ENCODE data around the gene PI4KB. TPM values are rescaled to one million over a fixed set of nuclear protein-coding genes. Genes with fewer than 3 reads are reported as not detected.

Gene PI4KB
- total RNA-seq, 4 donors from 2014 or later = 45.4 to 55.3 (median 49.4) TPM

DNA sequence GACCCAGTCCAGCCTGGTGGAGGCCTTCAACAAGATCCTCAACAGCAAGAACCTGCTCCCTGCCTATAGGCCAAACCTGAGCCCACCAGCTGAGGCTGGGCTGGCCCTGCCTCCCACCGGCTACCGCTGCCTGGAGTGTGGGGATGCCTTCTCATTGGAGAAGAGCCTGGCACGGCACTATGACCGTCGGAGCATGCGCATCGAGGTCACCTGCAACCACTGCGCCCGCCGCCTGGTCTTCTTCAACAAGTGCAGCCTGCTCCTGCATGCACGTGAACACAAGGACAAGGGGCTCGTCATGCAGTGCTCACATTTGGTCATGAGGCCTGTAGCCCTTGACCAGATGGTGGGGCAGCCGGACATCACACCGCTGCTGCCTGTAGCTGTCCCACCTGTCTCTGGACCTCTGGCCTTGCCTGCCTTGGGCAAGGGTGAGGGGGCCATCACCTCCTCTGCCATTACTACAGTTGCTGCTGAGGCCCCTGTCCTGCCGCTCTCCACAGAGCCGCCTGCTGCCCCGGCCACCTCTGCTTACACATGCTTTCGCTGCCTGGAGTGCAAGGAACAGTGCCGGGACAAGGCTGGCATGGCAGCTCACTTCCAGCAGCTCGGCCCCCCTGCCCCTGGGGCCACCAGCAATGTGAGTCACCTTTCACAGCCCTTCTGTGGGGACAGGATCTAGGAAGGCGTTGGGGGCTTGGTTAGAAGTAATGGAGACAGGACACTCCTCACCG is 39.3 kb downstream of the PI4KB start:
- H3K4me3 ChIP-seq (ENCODE audit: low read depth, poor library complexity, severe bottlenecking) = no peak overlapping the region
- TF ChIP-seq POLR2A (IDR thresholded peaks at IDR 0.05) = no peak
- TF ChIP-seq, protein P1, sequence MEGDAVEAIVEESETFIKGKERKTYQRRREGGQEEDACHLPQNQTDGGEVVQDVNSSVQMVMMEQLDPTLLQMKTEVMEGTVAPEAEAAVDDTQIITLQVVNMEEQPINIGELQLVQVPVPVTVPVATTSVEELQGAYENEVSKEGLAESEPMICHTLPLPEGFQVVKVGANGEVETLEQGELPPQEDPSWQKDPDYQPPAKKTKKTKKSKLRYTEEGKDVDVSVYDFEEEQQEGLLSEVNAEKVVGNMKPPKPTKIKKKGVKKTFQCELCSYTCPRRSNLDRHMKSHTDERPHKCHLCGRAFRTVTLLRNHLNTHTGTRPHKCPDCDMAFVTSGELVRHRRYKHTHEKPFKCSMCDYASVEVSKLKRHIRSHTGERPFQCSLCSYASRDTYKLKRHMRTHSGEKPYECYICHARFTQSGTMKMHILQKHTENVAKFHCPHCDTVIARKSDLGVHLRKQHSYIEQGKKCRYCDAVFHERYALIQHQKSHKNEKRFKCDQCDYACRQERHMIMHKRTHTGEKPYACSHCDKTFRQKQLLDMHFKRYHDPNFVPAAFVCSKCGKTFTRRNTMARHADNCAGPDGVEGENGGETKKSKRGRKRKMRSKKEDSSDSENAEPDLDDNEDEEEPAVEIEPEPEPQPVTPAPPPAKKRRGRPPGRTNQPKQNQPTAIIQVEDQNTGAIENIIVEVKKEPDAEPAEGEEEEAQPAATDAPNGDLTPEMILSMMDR (IDR thresholded peaks at IDR 0.05) = no peak
- no peak for DNase-seq (ENCODE audit: low spot score in 2 of 2)
- intact Hi-C loops (cut with DNase I; ENCODE audit: low total_unique reads) = no loop called here
- 91 to 94% methylated on average over 22 of the region's 22 CpGs for WGBS, 2 donors

DNA sequence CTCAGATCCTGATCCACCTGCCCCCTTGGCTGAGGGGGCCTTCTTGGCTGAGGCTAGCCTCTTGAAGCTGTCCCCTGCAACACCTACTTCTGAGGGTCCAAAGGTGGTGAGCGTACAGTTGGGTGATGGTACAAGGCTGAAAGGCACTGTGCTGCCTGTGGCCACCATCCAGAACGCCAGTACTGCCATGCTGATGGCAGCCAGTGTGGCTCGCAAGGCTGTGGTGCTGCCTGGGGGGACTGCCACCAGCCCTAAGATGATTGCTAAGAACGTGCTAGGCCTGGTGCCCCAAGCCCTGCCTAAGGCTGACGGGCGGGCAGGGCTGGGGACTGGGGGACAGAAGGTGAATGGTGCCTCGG is 39.9 kb downstream of the PI4KB start:
- intact Hi-C loops (cut with DNase I; ENCODE audit: low total_unique reads) = no loop called here
- no peak for DNase-seq (ENCODE audit: low spot score in 2 of 2)
- no peak overlapping the region for H3K4me3 ChIP-seq (ENCODE audit: low read depth, poor library complexity, severe bottlenecking)
- no peak for TF ChIP-seq POLR2A (IDR thresholded peaks at IDR 0.05)
- TF ChIP-seq, protein P1 (IDR thresholded peaks at IDR 0.05) = no peak
- 76 to 93% methylated on average over 7 of the region's 7 CpGs for WGBS, 2 donors

DNA sequence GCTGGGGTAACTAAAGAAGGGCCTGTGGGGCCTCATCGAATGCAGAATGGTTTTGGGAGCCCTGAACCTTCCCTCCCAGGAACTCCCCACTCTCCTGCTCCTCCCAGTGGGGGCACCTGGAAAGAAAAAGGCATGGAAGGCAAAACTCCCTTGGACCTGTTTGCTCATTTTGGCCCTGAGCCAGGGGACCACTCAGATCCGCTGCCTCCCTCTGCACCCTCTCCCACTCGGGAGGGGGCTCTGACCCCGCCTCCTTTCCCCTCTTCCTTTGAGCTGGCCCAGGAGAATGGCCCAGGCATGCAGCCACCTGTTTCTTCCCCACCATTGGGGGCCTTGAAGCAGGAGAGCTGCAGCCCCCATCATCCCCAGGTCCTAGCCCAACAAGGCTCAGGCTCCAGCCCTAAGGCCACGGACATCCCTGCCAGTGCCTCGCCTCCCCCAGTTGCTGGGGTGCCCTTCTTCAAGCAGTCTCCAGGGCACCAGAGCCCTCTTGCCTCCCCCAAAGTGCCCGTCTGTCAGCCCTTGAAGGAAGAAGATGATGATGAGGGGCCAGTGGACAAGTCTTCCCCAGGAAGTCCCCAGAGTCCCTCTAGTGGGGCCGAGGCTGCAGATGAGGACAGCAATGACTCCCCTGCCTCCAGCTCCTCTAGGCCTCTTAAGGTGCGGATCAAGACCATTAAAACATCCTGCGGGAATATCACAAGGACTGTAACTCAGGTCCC is 40.4 kb downstream of the PI4KB start:
- no peak for DNase-seq (ENCODE audit: low spot score in 2 of 2)
- no peak for TF ChIP-seq POLR2A (IDR thresholded peaks at IDR 0.05)
- TF ChIP-seq, protein P1 (IDR thresholded peaks at IDR 0.05) = no peak
- H3K4me3 ChIP-seq (ENCODE audit: low read depth, poor library complexity, severe bottlenecking) = no peak overlapping the region
- WGBS, 2 donors = 79 to 90% methylated on average over 10 of the region's 10 CpGs
- intact Hi-C loops (cut with DNase I; ENCODE audit: low total_unique reads) = no loop called here

DNA sequence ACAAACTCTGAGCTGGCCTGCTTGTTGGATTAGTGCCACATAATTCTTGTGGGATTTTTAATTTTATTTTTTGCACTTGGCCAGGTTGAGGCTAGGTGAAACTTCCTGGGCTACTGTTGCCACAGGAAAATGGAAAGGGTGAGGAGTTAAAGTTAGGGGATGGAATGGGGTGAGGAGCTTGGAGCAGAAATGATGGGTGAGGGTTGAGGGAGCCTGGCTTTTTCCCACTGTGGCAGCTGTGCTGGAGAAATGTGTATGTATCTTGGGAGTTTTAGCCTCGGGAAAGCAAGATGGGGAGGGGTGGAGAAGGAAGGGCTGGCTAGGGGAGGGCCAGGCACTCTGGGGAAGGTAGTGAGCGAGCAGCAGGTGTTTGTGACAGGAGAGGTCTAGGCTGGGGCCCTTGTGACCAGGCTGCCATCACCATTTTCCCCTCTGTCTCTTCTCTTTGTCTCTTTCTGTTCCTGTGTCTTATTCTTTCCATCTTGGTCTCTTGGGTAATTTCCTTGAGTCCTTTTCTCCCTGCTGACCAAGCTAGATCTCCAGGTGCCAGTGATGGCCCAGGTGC is 43.1 kb downstream of the PI4KB start:
- WGBS, 2 donors = 41 to 47% methylated on average over 2 of the region's 2 CpGs
- intact Hi-C loops (cut with DNase I; ENCODE audit: low total_unique reads) = no loop called here
- peak in 1 of 2 donors; percentile 84 for DNase-seq (ENCODE audit: low spot score in 2 of 2)
- H3K4me3 ChIP-seq (ENCODE audit: low read depth, poor library complexity, severe bottlenecking) = no peak overlapping the region
- TF ChIP-seq, protein P1 (IDR thresholded peaks at IDR 0.05) = no peak
- TF ChIP-seq POLR2A (IDR thresholded peaks at IDR 0.05) = no peak

DNA sequence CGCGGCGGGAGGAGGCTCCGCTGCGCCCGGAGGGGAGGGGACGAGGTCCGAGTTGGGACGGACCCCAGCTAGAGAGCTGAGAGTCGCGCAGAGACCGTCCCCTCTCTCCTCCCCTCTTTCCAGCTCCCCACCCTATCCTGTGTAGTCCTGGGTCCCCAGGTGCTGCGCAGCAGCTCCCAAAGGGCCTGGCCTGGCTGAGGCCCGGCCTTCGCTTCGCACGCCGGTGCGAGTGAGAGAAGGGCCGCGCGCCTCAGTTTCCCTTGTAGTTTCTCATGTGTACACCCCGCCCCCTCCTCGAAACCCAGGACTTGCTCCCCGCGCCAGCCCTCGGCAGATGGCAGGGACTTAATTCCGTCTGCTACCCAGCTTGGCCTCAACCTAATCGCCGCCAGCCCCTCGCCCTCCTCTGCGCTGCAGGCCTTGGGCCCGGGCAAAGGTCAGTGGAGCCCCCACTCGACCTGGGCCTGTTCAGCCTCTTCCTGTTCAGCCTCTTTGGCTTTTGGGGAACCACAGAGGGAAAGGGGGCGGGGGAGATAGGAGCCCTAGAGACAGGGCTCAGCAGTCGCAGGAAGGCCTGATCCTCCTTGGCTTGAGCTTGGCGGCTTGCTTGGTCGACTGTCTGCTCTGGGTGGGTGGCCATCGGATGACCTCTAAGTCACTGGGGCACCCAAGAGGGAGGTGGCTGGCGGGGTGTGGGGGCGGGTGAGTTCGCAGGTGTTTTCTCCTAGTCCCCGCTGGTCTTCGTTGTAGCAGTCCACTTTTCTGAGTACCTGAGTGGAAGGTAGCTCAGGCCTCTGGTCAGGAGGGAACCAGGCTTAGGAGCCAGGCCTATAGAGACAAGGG is 44.1 kb downstream of the PI4KB start:
- WGBS, 2 donors = 8% methylated on average over 29 to 38 of the region's 44 CpGs
- peak overlapping the region; percentile 77 for H3K4me3 ChIP-seq (ENCODE audit: low read depth, poor library complexity, severe bottlenecking)
- intact Hi-C loops (cut with DNase I; ENCODE audit: low total_unique reads) = no loop called here
- peak; percentile 42 to 88 for DNase-seq (ENCODE audit: low spot score in 2 of 2)
- TF ChIP-seq POLR2A (IDR thresholded peaks at IDR 0.05) = no peak
- TF ChIP-seq, protein P1 (IDR thresholded peaks at IDR 0.05) = no peak

Measured in lower leg skin (tissue), 4 donors.